Left ventricle myocardium superior (tissue), 1 donor: ENCODE results near the gene DUOXA2. TPM values are rescaled to one million over a fixed set of nuclear protein-coding genes. Genes with fewer than 3 reads are reported as not detected.

ENCODE experiments used
- ATAC-seq: fragments of 200-7000 bp; cut with Tn5 transposase; one replicate; pipeline ENCODE4 v1.9.1; 2020; ENCODE audit warnings: mild to moderate bottlenecking, moderate library complexity
- DNase-seq: peaks from one replicate; pipeline ENCODE4 v3.0.0-alpha.2; 2020
- intact Hi-C: fragments of 100-400 bp; cut with micrococcal nuclease; formaldehyde crosslinking; loops from one replicate; pipeline ENCODE4 v1.11.0; 2022
- total RNA-seq: library from RNA; stranded (reverse); fragmentation: NEBNext Ultra II Directional; extraction: Animal tissue kit (Norgen Biotek cat#: 25700); gene quantifications from one replicate; pipeline ENCODE4 v1.2.1, GENCODE V29; 2021
- donor health status: DM: no; HTN: yes; CAD: no; lungs with severe emphysema.

DUOXA2 gene
- total RNA-seq, 1 donor from 2014 or later, result not detected

DNA sequence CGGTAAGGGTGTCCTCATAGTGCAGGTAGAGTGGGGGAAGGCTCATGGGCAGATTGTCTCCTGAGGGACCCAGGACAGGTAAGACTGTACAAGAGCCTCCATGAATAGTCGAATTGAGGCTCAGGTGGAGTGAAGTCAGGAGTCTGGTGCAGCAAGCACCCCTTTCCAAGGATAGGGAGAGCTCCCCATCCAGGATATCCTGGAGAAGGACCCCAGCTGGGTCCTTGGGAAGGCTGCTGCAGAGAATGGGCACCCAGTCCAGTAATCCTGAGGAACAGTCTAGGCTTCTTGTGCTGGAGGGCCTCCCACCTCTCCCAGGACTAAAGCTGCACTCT, 592 bp downstream of the DUOXA2 start:
- DNase-seq (no peak), ATAC-seq (no peak)
- intact Hi-C loops, result no loop called here

DNA sequence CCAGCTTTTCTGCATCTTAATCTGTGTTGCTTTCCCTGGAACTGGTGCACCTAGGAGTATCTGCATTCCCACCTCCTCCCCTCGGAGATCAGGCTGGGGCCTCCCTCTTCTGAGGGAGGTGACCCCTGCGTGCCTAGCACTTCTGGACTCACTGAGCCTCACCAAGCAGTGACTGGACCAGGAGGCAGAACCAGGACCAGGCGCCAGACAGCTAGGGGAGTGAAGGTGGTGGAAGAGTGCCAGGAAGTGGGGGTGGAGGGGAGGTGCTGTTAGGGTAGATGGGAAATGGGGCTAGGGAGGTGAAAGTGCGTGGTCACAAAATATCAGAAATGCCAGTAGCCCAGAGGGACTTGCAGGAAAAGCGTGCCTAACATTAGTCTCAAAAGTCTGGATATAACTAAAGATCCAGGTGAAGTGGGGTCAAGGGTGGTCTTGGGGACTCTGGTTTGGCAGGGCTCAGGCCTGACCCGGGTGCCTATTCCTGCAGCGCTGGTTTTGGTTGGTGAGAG, 1.2 kb downstream of the DUOXA2 start:
- ATAC-seq (no peak), DNase-seq (no peak)
- intact Hi-C loops, result no loop called here

DNA sequence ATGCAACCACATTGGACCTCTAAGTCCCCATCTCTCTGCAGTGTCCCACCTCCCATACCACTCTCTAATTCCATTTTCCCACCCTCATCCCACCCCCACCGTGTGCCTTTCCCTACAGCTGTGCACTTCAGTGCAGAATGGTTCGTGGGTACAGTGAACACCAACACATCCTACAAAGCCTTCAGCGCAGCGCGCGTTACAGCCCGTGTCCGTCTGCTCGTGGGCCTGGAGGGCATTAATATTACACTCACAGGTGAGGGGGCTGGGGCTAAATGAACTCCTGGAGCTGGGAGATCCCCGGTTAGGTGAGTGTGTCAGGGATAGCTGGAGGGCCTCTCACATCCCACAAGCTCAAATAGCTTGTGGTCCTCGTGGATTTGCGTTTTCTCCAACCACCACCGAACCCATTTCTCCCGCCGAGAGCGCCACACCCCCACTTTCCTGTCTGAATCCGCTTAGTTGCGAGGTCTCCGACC, 1.9 kb downstream of the DUOXA2 start:
- ATAC-seq (no peak), DNase-seq (no peak)
- intact Hi-C loops, result no loop called here

GRCh38 chr15:45116482-45117307, 2.6 kb downstream of the DUOXA2 start:
- intact Hi-C loops, result no loop called here

DNA sequence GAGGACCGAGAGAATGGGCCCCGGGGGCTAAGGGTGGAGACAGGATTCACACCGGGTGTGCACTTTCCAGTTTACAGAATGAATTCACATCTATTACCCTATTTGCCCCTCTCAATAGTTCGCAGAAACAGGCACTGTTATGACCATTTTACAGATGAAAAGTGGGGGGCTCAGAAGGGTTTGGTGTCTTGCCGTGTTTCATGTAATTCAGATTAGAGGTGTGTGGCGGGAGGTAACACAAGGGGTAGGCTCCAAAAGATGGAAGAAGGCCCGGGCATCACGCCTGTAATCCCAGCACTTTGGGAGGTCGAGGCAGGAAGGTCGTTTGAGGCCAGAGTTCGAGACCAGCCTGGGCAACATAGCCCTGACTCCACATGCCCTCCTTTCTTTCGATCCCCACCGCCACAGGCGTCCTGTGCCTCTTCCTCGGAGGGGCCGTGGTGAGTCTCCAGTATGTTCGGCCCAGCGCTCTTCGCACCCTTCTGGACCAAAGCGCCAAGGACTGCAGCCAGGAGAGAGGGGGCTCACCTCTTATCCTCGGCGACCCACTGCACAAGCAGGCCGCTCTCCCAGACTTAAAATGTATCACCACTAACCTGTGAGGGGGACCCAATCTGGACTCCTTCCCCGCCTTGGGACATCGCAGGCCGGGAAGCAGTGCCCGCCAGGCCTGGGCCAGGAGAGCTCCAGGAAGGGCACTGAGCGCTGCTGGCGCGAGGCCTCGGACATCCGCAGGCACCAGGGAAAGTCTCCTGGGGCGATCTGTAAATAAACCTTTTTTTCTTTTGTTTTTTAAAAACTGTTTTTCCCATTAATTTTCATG, 3.4 kb downstream of the DUOXA2 start:
- intact Hi-C loops, result no loop called here
- DNase-seq, result no peak
- peak; percentile 28 for ATAC-seq

More at GRCh38 chr15:45116482-45117307, 2.6 kb downstream of the DUOXA2 start:
- DNase-seq (no peak), ATAC-seq (peak; percentile 10)

DNA sequence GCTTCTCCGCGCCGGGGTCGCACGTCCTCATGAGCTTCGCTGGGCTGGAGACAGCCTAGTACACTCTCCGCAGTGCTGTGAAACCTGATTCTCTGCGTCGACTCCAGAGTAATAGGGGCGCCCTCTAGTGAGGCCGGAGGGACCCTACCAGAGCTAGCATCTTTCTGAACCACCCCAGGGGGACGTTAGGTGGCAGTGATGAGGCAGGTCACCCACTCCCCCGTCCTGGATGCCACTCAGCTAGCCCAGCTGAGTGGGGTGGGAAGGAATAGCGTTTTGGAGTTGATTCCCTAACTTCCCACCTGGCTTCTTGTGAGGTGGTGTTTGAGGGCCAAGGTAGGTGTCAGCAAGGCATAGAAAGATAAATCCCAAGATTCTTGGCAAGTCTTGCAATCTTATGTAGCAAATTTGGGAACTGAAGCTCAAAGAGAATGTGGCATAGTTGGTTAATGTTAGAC, 4.0 kb downstream of the DUOXA2 start:
- intact Hi-C loops, result no loop called here
- ATAC-seq (peak; percentile 98), DNase-seq (peak; percentile 89)

- DNase-seq (no peak), ATAC-seq (no peak)
- intact Hi-C loops, result no loop called here
Measured at GRCh38 chr15:45118996-45119395, 4.9 kb downstream of the DUOXA2 start.

GRCh38 chr15:45120081-45120972, 6.2 kb downstream of the DUOXA2 start:
- intact Hi-C loops, result no loop called here
- ATAC-seq, result no peak
- no peak for DNase-seq

GRCh38 chr15:45121020-45121419, 6.9 kb downstream of the DUOXA2 start:
- DNase-seq (no peak), ATAC-seq (no peak)
- intact Hi-C loops, result no loop called here

- ATAC-seq (no peak), DNase-seq (no peak)
- intact Hi-C loops, result no loop called here
Measured at GRCh38 chr15:45121706-45122417, 7.7 kb downstream of the DUOXA2 start.

GRCh38 chr15:45122719-45123118, 8.6 kb downstream of the DUOXA2 start:
- DNase-seq (no peak), ATAC-seq (no peak)
- intact Hi-C loops, result no loop called here

GRCh38 chr15:45123397-45123796, 9.3 kb downstream of the DUOXA2 start:
- ATAC-seq (no peak), DNase-seq (no peak)
- intact Hi-C loops, result no loop called here

DNA sequence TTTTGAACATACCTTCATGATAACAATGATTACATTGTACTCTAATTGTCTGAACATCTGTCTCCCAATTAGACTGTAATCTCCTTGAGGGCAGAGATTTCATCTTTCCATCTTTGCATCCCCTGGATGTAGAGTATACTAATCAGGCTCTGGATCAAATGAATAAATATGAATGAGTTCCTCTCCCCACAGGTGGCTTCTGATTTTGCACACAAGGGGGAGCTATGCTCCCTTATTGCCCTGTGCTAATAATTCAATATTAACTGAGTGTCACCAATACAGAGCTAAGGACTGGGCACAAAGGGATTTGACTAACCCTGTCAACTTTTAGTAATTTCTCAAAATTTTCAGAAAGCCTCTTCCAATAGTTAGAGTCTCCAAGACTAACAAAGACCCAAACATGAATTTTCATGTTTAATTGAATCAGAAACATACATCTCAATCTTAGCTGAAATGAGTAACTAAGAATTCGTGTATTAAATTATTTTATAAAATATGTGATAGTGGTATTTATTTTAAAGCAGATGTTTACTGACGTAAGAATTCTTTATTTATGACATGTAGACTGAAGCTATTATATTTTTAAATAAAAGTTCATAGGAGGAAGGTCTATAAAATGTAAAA, 12.5 kb downstream of the DUOXA2 start:
- no peak for DNase-seq
- ATAC-seq, result no peak
- intact Hi-C loops, result no loop called here

GRCh38 chr15:45128971-45129639, 15.0 kb downstream of the DUOXA2 start:
- DNase-seq (no peak), ATAC-seq (peak; percentile 39)
- intact Hi-C loops, result no loop called here

DNA sequence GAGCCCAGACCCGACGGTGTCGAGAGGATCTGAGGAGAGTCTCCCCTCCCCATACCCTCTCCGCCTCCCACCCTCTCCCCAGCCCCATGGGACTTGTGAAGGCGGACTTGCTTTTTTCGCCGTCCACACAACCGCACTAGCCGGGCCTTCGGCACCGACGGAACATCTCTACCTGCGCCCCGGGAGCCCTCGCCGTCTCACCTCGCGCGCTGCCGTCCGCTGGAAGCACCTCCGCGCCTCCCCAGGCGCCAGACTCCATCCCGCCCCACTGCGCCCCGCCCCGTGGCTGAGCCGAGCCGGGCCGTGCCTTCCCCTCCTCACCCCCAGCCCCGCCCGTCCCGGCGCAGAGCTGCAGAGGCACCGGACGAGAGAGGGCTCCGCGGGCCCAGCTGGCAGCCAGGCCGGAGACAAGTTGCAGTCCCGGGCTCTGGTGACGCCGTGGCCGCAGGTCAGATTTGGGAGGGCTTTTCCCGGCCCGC, 15.6 kb downstream of the DUOXA2 start, which contains the start of the genes DUOX1 and DUOXA1:
TSS of gene DUOX1 (plus strand) at position 344 of the 479 bp plus-strand sequence. CDS start 1,973 bp downstream, outside the sequence.
TSS of gene DUOXA1 (minus strand) at position 229 of the 479 bp plus-strand sequence. CDS start 6,865 bp downstream, outside the sequence.
- ATAC-seq, result peak; percentile 92
- peak; percentile 72 for DNase-seq
- intact Hi-C loops, result no loop called here

DNA sequence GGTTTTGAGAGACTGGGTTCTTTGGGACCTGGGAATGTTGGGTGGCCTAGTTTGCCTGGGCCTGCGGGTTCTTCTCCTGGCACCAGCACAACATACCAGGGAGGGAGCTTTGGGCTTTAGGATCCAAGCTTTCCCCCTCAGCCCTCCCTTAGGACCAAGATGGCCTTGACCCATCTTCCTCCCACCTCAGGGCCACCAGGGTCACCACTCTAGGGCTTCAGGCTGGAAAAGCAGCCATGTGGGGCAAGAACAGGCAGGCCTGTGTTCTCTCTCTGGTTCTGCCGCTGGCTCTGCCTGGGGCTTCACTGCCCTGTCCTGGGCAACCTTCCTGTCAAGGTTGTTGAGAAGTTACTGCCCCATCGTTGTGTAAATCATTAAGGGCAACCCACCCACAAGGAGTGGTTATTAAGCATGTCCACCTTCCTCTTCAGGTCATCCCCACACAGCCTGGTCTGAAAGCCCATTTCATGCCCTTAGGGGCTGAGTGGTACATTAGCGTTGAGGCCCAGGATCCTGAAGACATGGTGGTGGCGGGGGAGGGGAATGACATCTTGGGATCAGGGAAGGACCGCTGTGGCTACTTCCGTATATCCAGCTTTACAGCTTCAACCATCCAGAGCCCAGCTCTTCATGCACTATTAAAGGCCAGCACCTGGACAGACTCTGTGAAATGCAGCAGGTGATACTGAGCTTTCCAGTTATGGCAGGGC, 16.3 kb downstream of the DUOXA2 start:
- DNase-seq (no peak), ATAC-seq (no peak)
- intact Hi-C loops, result no loop called here
